GM08714 (cell line): Measurements from ENCODE around the gene ADAM30.

ENCODE experiments used
- H3K4me3 ChIP-seq: fragments of 200-500 bp; sonication (Bioruptor generic); 2 replicates; pipeline ENCODE4 v1.5.1; 2014; ENCODE audit warnings: mild to moderate bottlenecking, low read length, inconsistent platforms
- ZNF274 ChIP-seq: IDR thresholded peaks from 2 replicates; pipeline ENCODE4 v1.6.1; 2012; ENCODE audit warnings: mild to moderate bottlenecking, low read depth, low read length

Gene ADAM30

GRCh38 chr1:119896303-119896702 lies at the start of gene ADAM30:
ADAM30 (minus strand) TSS chr1:119896515; CDS start chr1:119896336, 179 bp downstream.
- no peak for TF ChIP-seq ZNF274
- no peak within 1 kb of the TSS for H3K4me3 ChIP-seq

DNA sequence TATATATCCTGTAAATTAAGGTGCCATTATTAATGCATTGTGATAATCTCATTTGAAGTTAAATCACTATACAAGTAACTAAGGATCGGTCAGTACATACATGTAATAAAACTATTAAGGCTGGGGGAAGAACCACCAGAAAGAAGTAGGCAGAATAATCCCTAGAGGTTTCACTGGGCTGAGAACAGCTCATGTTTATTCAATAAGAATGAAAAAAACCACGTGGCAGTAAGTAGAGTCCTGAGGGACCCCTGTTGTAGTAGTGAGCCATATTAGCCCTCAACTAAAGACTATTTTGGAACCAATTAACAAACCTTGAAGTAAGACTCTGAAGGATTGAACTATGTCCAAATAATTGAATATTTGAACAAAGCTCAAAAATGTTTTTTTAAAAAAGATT lies 46.9 kb upstream of the ADAM30 start:
- TF ChIP-seq ZNF274 = no peak
- no peak overlapping the region for H3K4me3 ChIP-seq

DNA sequence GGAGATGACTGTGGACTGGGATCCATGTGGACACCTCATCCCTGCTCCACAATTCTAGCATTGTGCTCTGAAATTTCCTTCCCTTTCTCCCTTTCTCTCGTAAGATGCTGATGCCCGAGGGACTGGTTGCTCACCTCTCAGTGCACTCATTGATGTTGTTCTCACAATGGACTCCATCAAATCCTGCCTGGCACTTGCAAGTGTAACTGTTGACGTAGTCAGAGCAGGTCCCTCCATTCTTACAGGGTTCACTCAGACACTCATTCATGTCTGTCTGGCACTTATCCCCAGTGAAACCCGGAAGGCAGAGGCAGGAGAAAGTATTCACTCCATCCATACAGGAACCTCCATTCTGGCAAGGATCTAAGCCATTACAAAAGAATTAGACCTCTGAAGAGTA lies 45.1 kb upstream of the ADAM30 start:
- no peak for TF ChIP-seq ZNF274
- H3K4me3 ChIP-seq = no peak overlapping the region

- H3K4me3 ChIP-seq = no peak overlapping the region
- TF ChIP-seq ZNF274 = no peak
These were observed 44.4 kb upstream of the ADAM30 start for GRCh38 chr1:119940697-119941096.

DNA sequence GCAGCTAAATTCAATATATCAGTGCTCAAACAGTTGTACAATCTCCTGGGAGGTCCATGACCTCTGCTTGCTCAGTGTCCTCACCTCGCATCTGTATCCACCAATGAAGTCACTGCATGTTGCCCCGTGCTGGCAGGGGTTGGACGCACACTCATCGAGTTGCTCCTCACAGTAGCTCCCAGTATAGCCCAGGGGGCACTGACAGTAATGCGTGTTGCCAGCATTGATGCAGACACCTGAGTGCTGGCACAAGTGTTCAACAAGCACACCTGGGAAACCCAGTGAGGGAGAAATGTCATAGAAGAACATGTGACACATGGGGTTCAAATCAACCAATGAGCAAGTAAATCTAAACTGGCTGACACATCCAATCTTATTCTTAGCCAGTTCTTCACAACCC lies 40.9 kb upstream of the ADAM30 start:
- H3K4me3 ChIP-seq = no peak overlapping the region
- TF ChIP-seq ZNF274 = no peak

DNA sequence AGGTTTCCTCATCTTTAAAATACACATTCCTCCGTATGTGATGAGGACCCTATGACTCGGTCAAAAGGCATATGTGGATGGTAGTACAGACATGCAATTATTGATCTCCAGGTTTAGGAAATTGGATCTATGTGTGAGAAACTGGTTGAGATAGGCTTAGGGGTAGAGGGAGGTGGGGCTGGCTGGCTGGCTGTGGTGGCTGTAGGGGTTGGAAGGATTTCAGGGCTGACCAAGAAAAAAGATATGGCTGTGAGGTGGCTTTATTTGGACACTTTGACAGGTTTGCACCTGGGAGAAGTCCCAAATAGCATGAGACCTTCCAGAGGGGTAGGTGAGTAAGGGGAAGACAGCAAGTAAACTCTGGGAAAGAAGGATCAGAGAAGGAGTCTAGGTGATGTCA lies 39.6 kb upstream of the ADAM30 start:
- no peak for TF ChIP-seq ZNF274
- no peak overlapping the region for H3K4me3 ChIP-seq

- no peak for TF ChIP-seq ZNF274
- no peak overlapping the region for H3K4me3 ChIP-seq
These were observed 39.1 kb upstream of the ADAM30 start for GRCh38 chr1:119935373-119935772.

DNA sequence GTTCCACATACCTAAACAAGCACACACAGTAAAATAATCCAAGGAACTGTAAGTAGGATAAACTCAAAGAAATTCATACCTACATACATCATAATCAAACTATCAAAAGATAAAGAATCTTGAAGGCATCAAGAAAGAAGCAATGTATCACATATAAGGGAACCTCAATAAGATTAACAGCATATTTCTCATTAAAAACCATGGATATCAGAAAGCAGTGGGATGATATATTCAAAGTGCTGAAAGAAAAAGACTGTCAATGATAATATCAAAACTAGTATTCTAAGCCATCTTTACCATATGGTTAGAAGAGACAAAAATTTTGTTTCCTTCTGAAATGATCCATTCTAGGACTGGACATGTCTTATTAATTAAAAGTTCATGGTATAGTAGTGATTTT lies 37.1 kb upstream of the ADAM30 start:
- no peak overlapping the region for H3K4me3 ChIP-seq
- TF ChIP-seq ZNF274 = no peak

DNA sequence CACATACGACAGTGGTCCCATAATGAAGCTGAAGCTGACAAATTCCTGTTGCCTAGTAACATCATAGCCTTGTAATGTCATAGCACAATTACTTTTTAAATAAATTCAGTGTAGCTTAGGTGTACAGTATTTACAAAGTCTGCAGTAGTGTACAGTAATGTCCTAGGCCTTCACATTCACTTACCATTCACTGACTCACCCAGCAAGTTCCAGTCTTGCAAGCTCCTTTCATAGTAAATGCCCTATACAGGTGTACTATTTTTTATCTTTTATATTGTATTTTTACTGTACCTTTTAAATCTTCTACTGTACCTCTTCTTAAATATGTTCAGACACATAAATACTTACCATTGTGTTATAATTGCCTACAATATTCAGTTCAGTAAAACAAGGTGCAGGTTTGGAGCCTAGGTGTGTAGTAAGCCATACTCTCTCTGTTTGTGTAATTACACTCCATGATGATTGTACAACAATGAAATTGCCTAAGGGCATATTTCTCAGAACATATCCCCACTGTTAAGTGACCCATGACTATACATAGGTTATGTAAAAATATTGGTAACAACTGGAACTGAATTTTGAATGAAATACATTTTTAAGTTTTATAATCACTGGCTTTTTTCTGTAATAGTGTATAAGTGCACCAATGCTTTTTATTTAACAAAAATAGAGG lies 33.5 kb upstream of the ADAM30 start:
- no peak for TF ChIP-seq ZNF274
- H3K4me3 ChIP-seq = no peak overlapping the region

- no peak for TF ChIP-seq ZNF274
- no peak overlapping the region for H3K4me3 ChIP-seq
These were observed 30.2 kb upstream of the ADAM30 start for GRCh38 chr1:119926553-119926952.

DNA sequence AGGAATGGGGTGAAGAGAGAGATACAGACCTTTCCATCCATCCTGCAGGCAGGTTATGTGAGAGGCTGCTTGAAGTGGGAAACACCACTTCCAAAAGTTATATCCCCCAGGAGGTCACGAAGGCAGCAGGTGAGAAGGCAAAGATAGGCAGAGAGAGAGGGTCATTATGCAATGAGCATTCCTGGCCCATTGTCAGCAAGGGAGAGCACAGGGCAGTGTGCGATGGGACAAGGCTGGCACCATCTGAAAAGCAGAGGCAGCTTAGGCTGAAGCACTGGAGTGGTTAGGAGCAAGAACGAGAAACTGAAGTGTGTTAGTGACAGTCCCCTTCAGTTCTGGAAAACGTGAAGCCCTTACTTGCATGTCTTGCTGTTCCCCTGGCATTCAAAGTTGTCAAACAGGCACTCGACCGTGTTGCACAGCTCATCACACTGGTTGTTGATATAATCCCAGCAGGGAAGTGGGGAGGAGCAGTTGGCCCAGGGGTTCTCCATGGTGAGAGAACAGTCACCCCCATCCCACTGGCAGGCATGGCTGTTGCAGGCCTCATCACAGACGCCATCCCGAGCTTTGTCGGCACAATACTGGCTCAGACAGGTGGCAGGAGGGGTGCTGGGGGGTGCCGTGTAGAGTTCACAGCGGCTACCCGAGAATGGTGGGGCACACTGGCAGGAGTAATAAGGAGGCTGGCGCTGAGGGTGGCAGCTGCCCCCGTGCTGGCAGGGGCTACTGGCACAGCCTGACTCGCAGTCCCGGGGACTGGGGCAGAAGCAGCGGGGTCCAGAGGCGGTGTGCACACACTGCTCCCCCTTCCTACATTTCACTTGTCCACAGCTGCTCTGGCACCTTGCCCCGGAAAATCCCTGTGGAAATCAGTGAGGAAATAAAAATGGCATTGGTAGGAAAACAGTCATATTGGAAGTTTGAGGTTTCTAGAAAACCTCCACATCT lies 28.9 kb upstream of the ADAM30 start:
- TF ChIP-seq ZNF274 = no peak
- H3K4me3 ChIP-seq = no peak overlapping the region

GRCh38 chr1:119920104-119920968 lies 24.0 kb upstream of the ADAM30 start:
- no peak for TF ChIP-seq ZNF274
- H3K4me3 ChIP-seq = no peak overlapping the region

GRCh38 chr1:119919241-119919640 lies 22.9 kb upstream of the ADAM30 start:
- no peak overlapping the region for H3K4me3 ChIP-seq
- no peak for TF ChIP-seq ZNF274

- no peak overlapping the region for H3K4me3 ChIP-seq
- no peak for TF ChIP-seq ZNF274
These were observed 22.0 kb upstream of the ADAM30 start for GRCh38 chr1:119918301-119918700.
